Right lobe of liver (tissue), 4 donors: ENCODE measurements around the gene FBXO46.

ENCODE experiments used
- CTCF ChIP-seq, 4 donors: fragments of 200-600 bp in 3 of 4; fragments of 450-650 bp in 1 of 4; IDR thresholded peaks; one replicate each; pipeline versions ENCODE4 v1.5.1 to v1.8.0; 2016 to 2022; ENCODE audit warnings: antibody characterized with exemption in 4 of 4, mild to moderate bottlenecking in 2 of 4
- POLR2A ChIP-seq: fragments of 450-650 bp; IDR thresholded peaks from one replicate; pipeline ENCODE4 v1.6.1; 2017; ENCODE audit warnings: antibody characterized with exemption, mild to moderate bottlenecking
- donor health status: DM: no; HTN: no; CAD: no.
- donor health status: DM: no; HTN: no; CAD: no.
- donor health status: DM: no; HTN: yes; CAD: no.

- TF ChIP-seq POLR2A = no peak
- no peak for TF ChIP-seq CTCF (IDR thresholded peaks at IDR 0.05)
Observed at GRCh38 chr19:45777395-45777961, 46.8 kb upstream of the FBXO46 start.
